ENCODE data around the gene ZNF853.

DNA sequence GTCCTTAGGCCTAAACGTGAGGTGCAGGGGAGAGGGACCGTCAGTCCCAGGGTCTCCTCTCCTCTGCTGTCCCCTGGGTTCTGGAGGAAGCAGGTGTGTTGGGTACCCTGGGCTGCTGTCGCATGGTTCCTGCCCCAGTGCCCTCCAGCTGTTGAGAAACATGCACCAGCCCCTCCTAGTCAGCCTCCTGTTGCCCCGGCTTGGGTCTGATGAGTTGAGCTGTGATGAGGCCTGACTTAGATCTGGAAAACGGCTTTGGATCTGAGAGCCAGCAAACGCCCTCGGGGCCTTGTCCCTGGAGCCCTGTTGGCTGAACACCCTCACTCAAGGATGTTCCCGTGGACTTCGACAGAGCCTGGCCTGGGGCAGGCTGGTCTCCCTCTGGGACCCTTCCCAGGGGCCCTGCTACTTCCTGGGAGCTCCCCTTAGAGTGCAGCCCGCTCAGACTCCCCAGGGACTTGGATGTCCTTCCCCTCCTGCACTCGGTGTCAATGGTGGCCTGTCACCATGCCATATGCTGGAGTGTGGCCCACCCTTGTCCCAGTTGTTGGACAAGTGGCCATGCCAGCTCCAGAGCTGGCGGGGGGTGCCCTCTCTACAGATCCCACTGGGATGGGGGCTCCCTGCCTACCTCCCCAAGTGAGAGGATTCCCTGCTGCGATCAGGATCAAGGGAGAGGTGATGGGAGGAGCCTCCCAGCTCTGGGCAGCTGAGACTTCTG, 34.0 kb downstream of the ZNF853 start:
- TF ChIP-seq, protein P1, sequence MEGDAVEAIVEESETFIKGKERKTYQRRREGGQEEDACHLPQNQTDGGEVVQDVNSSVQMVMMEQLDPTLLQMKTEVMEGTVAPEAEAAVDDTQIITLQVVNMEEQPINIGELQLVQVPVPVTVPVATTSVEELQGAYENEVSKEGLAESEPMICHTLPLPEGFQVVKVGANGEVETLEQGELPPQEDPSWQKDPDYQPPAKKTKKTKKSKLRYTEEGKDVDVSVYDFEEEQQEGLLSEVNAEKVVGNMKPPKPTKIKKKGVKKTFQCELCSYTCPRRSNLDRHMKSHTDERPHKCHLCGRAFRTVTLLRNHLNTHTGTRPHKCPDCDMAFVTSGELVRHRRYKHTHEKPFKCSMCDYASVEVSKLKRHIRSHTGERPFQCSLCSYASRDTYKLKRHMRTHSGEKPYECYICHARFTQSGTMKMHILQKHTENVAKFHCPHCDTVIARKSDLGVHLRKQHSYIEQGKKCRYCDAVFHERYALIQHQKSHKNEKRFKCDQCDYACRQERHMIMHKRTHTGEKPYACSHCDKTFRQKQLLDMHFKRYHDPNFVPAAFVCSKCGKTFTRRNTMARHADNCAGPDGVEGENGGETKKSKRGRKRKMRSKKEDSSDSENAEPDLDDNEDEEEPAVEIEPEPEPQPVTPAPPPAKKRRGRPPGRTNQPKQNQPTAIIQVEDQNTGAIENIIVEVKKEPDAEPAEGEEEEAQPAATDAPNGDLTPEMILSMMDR (IDR thresholded peaks at IDR 0.05) = no peak
- no peak for TF ChIP-seq EZH2 (IDR thresholded peaks at IDR 0.05; ENCODE audit: borderline replicate concordance, insufficient read depth, low read depth, low read length, poor library complexity, severe bottlenecking)

All from B cell (primary cell).